HCT116 (cell line): ENCODE measurements around the gene RPS27. TPM values are rescaled to one million over a fixed set of nuclear protein-coding genes. Genes with fewer than 3 reads are reported as not detected.
A peak's percentile ranks its signal among the peaks of the same experiment; 100 is the strongest.

Experiments used
- ATAC-seq: fragments of 200-7000 bp; cut with Tn5 transposase; 2 replicates; pipeline ENCODE4 v1.9.1; 2020; ENCODE audit warnings: mild to moderate bottlenecking, moderate library complexity
- BruUV-seq: library from RNA; stranded (reverse); fragments of 400-500 nt; replicated peaks from 2 replicates; lab custom pipeline; 2021; lab: Mats Ljungman, UMichigan
- CTCF ChIA-PET: fragments of 300-600 bp; sonication (Branson Sonifier 250); formaldehyde crosslinking; loops from one replicate; lab custom pipeline; 2021; ENCODE audit warnings: antibody characterized with exemption; lab: Charles Lee
- POLR2A ChIA-PET: fragments of 300-600, 350-600 bp; sonication (Branson Sonifier 250); formaldehyde crosslinking; loops from one replicate; lab custom pipeline; 2021; ENCODE audit warnings: antibody characterized with exemption; lab: Charles Lee
- RAD21 ChIA-PET, 2 experiments: fragments of 300-600 bp; sonication (Branson Sonifier 250); formaldehyde crosslinking; loops; one replicate each; lab custom pipeline; 2023; ENCODE audit warnings: low total read pairs in 2 of 2; ENCODE audit not compliant: uncharacterized antibody in 2 of 2, unreplicated experiment in 2 of 2, low non-redundant PET in 1 of 2; lab: Charles Lee
- DNase-seq: peaks from one replicate; pipeline ENCODE4 v3.0.0-alpha.2; 2010; ENCODE audit warnings: low read depth, low spot score
- H2AFZ ChIP-seq: fragments of 200-600 bp; shearing (Covaris generic), sonication (generic); 2 replicates; pipeline ENCODE4 v1.6.1; 2017; ENCODE audit warnings: low read depth, mixed run types, mixed read lengths, antibody characterized with exemption, low read length; ENCODE audit not compliant: poor library complexity, severe bottlenecking
- H3K27ac ChIP-seq: 2 replicates; pipeline ENCODE4 v1.5.1; 2012; ENCODE audit warnings: low read depth, low read length
- H3K27me3 ChIP-seq: fragments of 200-600 bp; sonication (generic); 2 replicates; pipeline ENCODE4 v1.6.1; 2016; ENCODE audit warnings: mixed run types, low read length, mixed read lengths; ENCODE audit not compliant: insufficient read depth
- H3K36me3 ChIP-seq, 2 experiments: fragments of 200-500 bp in 1 of 2; fragments of 200-600 bp in 1 of 2; sonication (Bioruptor generic) in 1 of 2; sonication (generic) in 1 of 2; 2 replicates each; pipeline versions ENCODE4 v1.5.1 to v1.6.1; 2014 to 2016; ENCODE audit warnings: low read length in 2 of 2, inconsistent platforms in 1 of 2, mixed read lengths in 1 of 2, mixed run types in 1 of 2; ENCODE audit not compliant: insufficient read depth in 2 of 2, control insufficient read depth in 1 of 2
- H3K4me1 ChIP-seq, 2 experiments: fragments of 200-600 bp in 1 of 2; sonication (generic) in 1 of 2; 2 replicates each; pipeline versions ENCODE4 v1.5.1 to v1.6.1; 2012 to 2017; ENCODE audit warnings: low read length in 2 of 2, inconsistent platforms in 1 of 2, mild to moderate bottlenecking in 1 of 2, mixed read lengths in 1 of 2, mixed run types in 1 of 2, moderate library complexity in 1 of 2; ENCODE audit not compliant: insufficient read depth in 2 of 2, control insufficient read depth in 1 of 2
- H3K4me2 ChIP-seq: fragments of 200-600 bp; sonication (generic); 2 replicates; pipeline ENCODE4 v1.6.1; 2017; ENCODE audit warnings: mixed run types, low read length, mixed read lengths
- H3K4me3 ChIP-seq, 2 experiments: fragments of 200-600 bp in 1 of 2; sonication (generic) in 1 of 2; replicated peaks in 1 of 2; 2 replicates each; pipeline ENCODE4 v1.5.1; 2011 to 2016; ENCODE audit warnings: low read length in 2 of 2, control low read depth in 1 of 2, low read depth in 1 of 2, mild to moderate bottlenecking in 1 of 2, mixed read lengths in 1 of 2, mixed run types in 1 of 2
- H3K79me2 ChIP-seq: fragments of 200-600 bp; sonication (generic); 2 replicates; pipeline ENCODE4 v1.6.1; 2017; ENCODE audit warnings: mild to moderate bottlenecking, mixed run types, low read length, moderate library complexity, mixed read lengths; ENCODE audit not compliant: insufficient read depth
- H3K9ac ChIP-seq: fragments of 200-600 bp; sonication (generic); 2 replicates; pipeline ENCODE4 v1.6.1; 2016; ENCODE audit warnings: low read length, mixed read lengths
- H3K9me2 ChIP-seq: fragments of 200-600 bp; sonication (generic), shearing (Covaris generic); 2 replicates; pipeline ENCODE4 v1.6.1; 2017; ENCODE audit warnings: mixed run types, mild to moderate bottlenecking, moderate library complexity; ENCODE audit not compliant: insufficient read depth
- H3K9me3 ChIP-seq, 2 experiments: fragments of 200-500 bp in 1 of 2; fragments of 200-600 bp in 1 of 2; sonication (Bioruptor generic) in 1 of 2; sonication (generic) in 1 of 2; 2 replicates each; pipeline ENCODE4 v1.6.1; 2014 to 2017; ENCODE audit warnings: low read length in 2 of 2, mixed read lengths in 2 of 2, inconsistent platforms in 1 of 2, low read depth in 1 of 2, mild to moderate bottlenecking in 1 of 2, mixed run types in 1 of 2, moderate library complexity in 1 of 2; ENCODE audit not compliant: control insufficient read depth in 1 of 2, insufficient read depth in 1 of 2
- H4K20me1 ChIP-seq: fragments of 200-600 bp; sonication (generic), shearing (Covaris generic); 2 replicates; pipeline ENCODE4 v1.6.1; 2017; ENCODE audit warnings: mixed run types, mild to moderate bottlenecking, moderate library complexity; ENCODE audit not compliant: insufficient read depth
- CEBPB ChIP-seq: IDR thresholded peaks from 2 replicates; pipeline ENCODE4 v1.6.1; 2012; ENCODE audit warnings: low read depth
- EGR1 ChIP-seq: IDR thresholded peaks from 2 replicates; pipeline ENCODE4 v1.6.1; 2012; ENCODE audit warnings: low read depth
- EZH2 ChIP-seq: fragments of 200-600 bp; sonication (generic); IDR thresholded peaks from 2 replicates; pipeline ENCODE4 v1.6.1; 2017; ENCODE audit warnings: antibody characterized with exemption, mixed run types
- SP1 ChIP-seq: IDR thresholded peaks from 2 replicates; pipeline ENCODE4 v1.6.1; 2012; ENCODE audit warnings: low read depth
- intact Hi-C: fragments of 100-400 bp; cut with micrococcal nuclease; formaldehyde crosslinking; loops from 2 replicates; pipeline ENCODE4 v1.10.0; 2022
- total RNA-seq: library from RNA; stranded (reverse); gene quantifications from one replicate; pipeline ENCODE4 v1.2.1, GENCODE V29; 2021; ENCODE audit not compliant: unreplicated experiment
- TF ChIP-seq, protein P1 (sequence below): IDR thresholded peaks from 2 replicates; pipeline ENCODE4 v1.6.1; 2011; ENCODE audit warnings: mild to moderate bottlenecking, low read length, moderate library complexity; ENCODE audit not compliant: insufficient replicate concordance; ENCODE audit errors: extremely low read depth

Gene RPS27
- total RNA-seq, 1 experiment from 2014 or later = 1,905 TPM

DNA sequence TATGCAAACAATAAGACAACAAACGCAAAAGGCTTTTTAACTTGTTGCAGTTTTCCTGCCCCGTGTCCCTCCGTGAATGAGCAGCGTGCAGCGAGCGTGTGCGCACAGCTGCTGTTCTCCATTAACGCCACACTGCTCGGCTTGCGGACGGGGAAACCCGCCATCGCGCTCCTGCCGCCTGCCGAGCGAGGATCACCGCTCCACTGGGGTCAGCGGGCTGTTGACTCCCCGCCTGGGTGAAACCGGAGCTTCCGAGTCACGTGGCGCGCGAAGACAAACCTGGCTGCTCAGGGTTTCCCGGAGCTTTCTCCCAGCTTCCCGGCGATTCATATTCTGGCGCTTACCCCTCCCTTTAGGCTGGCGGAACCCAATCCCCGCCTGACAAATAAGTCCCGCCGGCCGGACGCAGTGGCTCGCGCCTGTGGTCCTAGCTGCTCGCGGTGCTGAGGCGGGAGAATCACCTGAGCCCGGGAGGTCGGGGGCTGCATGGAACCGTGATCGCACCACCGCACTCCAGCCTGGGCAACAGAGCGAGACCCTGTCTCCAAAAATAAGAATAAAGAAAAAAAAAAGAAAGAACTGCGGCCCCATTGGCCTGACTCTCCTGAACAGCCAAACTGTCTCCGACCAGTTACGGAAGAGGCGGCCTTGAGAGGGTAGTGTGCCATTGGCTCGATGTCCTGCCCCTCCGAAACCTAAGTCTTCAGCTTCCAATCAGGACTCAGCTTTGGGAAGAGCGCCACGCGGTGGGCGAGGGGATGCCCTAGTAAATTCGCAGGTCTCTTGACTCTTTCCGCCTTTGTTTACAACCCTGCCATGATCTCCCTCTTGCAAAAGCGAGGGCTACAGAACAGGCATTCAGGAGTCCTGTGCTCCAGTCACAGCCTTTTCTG lies 23.2 kb upstream of the RPS27 start, which contains the start of gene CREB3L4 (continued):
- TF ChIP-seq SP1 = no peak

DNA sequence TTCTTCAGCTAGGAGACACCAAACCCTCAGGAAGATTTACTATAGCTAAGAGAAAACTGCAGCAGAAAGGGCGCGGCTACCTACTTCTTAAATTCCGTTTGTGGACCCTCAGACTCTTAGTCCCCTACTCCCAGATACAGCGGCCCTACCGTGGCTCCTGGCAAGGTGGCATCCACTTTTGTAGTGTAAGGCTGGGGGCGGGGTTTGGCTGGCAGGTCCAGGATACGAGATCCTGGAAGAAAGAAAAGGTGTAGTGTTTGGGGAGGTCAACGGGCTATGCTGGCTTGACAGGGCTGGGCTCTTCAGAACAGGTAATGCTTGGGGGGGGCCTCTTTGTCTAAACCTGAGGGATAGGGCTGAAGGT lies 22.6 kb upstream of the RPS27 start:
- CTCF ChIA-PET = interaction anchor here (1.1 to 2.5 kb wide), 7 partner anchors 9 to 169 kb away, joined by 4 to 14 read pairs (median 7); partner anchors contain the start of genes CRTC2, DENND4B, GATAD2B and JTB
- TF ChIP-seq EZH2 = no peak
- no peak for TF ChIP-seq CEBPB
- TF ChIP-seq, protein P1, sequence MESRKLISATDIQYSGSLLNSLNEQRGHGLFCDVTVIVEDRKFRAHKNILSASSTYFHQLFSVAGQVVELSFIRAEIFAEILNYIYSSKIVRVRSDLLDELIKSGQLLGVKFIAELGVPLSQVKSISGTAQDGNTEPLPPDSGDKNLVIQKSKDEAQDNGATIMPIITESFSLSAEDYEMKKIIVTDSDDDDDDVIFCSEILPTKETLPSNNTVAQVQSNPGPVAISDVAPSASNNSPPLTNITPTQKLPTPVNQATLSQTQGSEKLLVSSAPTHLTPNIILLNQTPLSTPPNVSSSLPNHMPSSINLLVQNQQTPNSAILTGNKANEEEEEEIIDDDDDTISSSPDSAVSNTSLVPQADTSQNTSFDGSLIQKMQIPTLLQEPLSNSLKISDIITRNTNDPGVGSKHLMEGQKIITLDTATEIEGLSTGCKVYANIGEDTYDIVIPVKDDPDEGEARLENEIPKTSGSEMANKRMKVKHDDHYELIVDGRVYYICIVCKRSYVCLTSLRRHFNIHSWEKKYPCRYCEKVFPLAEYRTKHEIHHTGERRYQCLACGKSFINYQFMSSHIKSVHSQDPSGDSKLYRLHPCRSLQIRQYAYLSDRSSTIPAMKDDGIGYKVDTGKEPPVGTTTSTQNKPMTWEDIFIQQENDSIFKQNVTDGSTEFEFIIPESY = no peak
- TF ChIP-seq EGR1 = no peak
- POLR2A ChIA-PET = interaction anchor here (1.2 to 3.3 kb wide), 10 partner anchors 9 to 355 kb away, joined by 3 to 38 read pairs (median 6); partner anchors contain the start of genes CHTOP, CRTC2, DENND4B and JTB
- peaks cover 10% of the 10 kb centered on the region for H3K79me2 ChIP-seq
- no peaks in the 10 kb centered on the region for H3K9me2 ChIP-seq
- H3K9ac ChIP-seq = peak overlapping the region; percentile 94
- H3K9me3 ChIP-seq = no peaks in the 10 kb centered on the region
- no peaks in the 10 kb centered on the region for H3K27me3 ChIP-seq
- peaks cover 18 to 44% of the 10 kb centered on the region in 2 experiments for H3K4me1 ChIP-seq
- intact Hi-C loops = loop anchor here (5.0 kb wide), 1 partner anchor 171 kb away; no protein-coding TSS in a partner anchor
- no peaks in the 10 kb centered on the region for H4K20me1 ChIP-seq
- H3K36me3 ChIP-seq = no peaks in the 10 kb centered on the region
- RAD21 ChIA-PET = interaction anchor here in 1 of 2 experiments (1.1 kb wide), 1 partner anchor 9 kb away, joined by 3 read pairs; no protein-coding TSS in a partner anchor
- H3K4me3 ChIP-seq = peak overlapping the region; percentile 68 to 79
- DNase-seq = no peak
- peak overlapping the region; percentile 90 for H3K27ac ChIP-seq
- BruUV-seq = no TSS peak
- peak overlapping the region; percentile 97 for H3K4me2 ChIP-seq
- 0 out of 2 replicates have a peak, but pooled peaks have one; percentile 7 for ATAC-seq
- peak overlapping the region; percentile 74 for H2AFZ ChIP-seq
